ENCODE measurements around the gene MADCAM1.

Gene MADCAM1

GRCh38 chr19:488505-489417, 7.5 kb upstream of the MADCAM1 start:
- peak; percentile 88 for DNase-seq (ENCODE audit: low read depth)

- no peak for DNase-seq (ENCODE audit: low read depth)
These were observed 6.7 kb upstream of the MADCAM1 start for GRCh38 chr19:489418-490196.

- DNase-seq (ENCODE audit: low read depth), result no peak
These were observed 5.0 kb upstream of the MADCAM1 start for GRCh38 chr19:491146-491741.

DNA sequence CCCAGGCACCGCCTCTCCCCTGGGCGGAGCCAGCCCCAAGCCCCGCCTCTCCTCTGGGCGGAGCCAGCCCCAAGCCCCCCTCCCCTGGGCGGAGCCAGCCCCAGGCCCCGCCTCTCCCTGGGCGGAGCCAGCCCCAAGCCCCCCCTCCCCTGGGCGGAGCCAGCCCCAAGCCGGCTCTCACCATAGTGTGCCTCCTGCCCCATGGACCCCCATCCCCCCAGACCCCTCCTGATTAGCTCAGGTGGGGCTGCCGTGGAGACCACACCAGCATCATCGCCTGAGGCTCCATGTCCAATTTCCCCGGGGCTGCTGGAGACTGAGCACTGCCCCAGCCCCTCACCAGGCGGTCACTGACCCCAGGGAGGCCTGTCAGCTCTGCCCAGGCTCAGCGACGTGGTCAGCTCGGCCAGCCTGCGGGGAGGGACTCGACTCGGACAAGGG, 4.2 kb upstream of the MADCAM1 start:
- DNase-seq (ENCODE audit: low read depth), result no peak

GRCh38 chr19:493391-494170, 2.7 kb upstream of the MADCAM1 start:
- DNase-seq (ENCODE audit: low read depth), result no peak

DNA sequence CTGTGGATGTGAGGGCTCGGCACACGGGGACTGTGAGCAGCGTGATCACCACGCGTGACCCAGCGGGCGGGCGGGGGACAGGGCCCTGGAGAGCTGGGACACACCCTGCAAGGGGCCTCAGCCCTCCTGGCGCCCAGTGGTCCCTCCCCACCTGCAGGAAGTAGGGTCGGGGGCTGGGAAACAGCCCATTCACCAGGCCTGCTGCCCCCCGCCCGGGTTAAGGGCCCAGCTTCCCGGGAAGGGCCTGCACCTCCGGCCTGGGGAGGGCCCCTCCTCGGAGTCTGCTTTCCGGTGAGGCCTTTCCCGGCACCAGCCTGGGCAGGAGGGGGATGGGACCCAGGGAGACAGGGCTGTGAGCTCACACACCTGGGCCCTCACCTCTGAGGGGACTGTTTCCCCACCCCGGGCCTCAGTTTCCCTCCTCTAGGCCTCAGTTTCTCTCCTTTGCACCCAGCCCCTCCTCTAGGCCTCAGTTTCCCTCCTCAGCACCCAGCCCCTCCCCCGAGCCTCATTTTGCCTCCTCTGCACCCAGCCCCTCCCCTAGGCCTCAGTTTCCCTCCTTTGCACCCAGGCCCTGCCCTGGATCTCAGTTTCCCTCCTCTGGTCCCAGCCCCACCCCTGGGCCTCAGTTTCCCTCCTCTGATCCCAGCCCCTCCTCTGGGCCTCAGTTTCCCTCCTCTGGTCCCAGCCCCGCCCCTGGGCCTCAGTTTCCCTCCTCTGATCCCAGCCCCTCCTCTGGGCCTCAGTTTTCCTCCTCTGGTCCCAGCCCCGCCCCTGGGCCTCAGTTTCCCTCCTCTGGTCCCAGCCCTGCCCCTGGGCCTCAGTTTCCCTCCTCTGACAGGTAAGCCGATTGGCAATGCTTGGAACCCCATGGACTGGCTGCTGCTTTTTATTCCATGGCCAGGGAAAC, 1.9 kb upstream of the MADCAM1 start:
- no peak for DNase-seq (ENCODE audit: low read depth)

- DNase-seq (ENCODE audit: low read depth), result no peak
These were observed 1.2 kb upstream of the MADCAM1 start for GRCh38 chr19:495081-495401.

GRCh38 chr19:495402-496111, 729 bp upstream of the MADCAM1 start:
- DNase-seq (ENCODE audit: low read depth), result no peak

DNA sequence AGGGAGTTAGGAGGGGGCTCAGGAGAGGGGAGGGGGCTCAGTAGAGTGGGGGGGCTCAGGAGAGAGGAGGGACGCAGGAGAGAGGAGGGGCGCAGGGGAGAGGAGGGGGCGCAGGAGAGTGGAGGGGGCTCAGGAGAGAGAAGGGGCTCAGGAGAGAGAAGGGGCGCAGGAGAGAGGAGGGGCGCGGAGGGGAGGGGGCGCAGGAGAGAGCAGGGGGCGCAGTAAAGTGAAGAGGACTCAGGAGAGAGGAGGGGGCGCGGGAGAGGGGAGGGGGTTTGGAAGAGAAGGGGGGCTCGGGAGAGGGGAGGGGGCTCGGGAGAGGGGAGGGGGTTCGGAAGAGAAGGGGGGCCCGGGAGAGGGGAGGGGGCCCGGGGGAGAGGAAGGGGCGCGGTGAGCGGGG, 700 bp downstream of the MADCAM1 start:
- DNase-seq (ENCODE audit: low read depth), result no peak

DNA sequence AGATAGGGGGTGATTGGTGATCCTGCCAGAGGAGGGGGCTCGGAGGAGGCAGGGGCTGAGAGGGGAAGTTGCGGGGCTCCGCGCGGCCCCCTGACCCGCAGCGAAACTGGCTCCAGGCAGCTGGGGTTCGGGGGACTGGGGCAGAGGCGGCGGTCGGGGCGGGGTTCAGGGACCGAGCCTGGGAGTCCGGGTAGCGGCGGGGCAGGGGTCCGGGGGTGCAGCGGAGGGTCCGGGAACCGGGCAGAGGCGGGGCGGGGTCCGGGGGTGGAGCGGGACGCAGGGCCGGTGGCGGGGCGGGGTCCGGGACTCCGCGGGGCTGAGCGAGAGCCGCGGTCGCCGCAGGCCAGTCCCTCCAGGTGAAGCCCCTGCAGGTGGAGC, 1.2 kb downstream of the MADCAM1 start:
- DNase-seq (ENCODE audit: low read depth), result no peak

DNA sequence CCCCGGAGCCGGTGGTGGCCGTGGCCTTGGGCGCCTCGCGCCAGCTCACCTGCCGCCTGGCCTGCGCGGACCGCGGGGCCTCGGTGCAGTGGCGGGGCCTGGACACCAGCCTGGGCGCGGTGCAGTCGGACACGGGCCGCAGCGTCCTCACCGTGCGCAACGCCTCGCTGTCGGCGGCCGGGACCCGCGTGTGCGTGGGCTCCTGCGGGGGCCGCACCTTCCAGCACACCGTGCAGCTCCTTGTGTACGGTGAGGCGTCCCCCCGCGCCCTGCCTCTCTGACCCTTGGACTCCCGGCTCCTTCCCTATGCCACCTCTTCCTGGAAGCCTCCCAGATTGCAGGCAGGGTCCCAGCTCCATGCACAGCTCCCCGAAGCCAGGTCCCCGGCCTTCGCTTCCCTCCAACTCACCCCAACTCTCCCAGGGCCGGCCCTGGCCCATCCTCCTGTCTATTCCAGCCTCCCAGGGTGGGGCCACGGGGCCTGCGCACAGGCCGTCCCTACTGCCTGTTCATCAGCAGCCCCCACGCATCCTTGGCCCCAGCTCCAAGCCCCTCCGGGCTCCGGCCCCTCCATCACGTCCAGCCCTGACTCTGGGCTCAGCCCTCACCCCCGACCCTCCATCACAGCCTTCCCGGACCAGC, 1.7 kb downstream of the MADCAM1 start:
- DNase-seq (ENCODE audit: low read depth), result no peak

- no peak for DNase-seq (ENCODE audit: low read depth)
These were observed 2.2 kb downstream of the MADCAM1 start for GRCh38 chr19:498511-498891.

GRCh38 chr19:498977-499623, 2.8 kb downstream of the MADCAM1 start:
- DNase-seq (ENCODE audit: low read depth), result no peak

GRCh38 chr19:501646-502045, 5.4 kb downstream of the MADCAM1 start:
- DNase-seq (ENCODE audit: low read depth), result no peak

DNA sequence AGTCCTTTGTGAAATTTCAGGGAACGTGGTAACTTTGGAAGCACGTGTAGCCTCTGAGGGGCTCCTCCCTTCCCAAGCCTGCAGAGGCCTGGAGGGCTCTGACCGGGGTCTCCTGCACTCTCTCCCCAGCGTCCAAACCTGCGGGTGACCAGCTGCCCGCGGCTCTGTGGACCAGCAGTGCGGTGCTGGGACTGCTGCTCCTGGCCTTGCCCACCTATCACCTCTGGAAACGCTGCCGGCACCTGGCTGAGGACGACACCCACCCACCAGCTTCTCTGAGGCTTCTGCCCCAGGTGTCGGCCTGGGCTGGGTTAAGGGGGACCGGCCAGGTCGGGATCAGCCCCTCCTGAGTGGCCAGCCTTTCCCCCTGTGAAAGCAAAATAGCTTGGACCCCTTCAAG, 8.3 kb downstream of the MADCAM1 start:
- DNase-seq (ENCODE audit: low read depth), result no peak

GRCh38 chr19:506404-507285, 10.4 kb downstream of the MADCAM1 start:
- DNase-seq (ENCODE audit: low read depth), result peak; percentile 90

GRCh38 chr19:507286-508203, 11.3 kb downstream of the MADCAM1 start, which contains the start of gene TPGS1:
Gene TPGS1 (plus strand): TSS chr19:507497. CDS start chr19:507507, 10 bp downstream.
- peak; percentile 81 for DNase-seq (ENCODE audit: low read depth)
